SU-DHL-6 (cell line): ENCODE measurements around the gene SMAP2.

Experiments used
- CTCF ChIP-seq: fragments of 200-600 bp; sonication (generic); IDR thresholded peaks from one replicate; pipeline ENCODE4 v1.5.1; 2017; ENCODE audit warnings: antibody characterized with exemption, mild to moderate bottlenecking, low read length, moderate library complexity; ENCODE audit not compliant: insufficient read depth, poor library complexity, severe bottlenecking
- EZH2phosphoT487 ChIP-seq: fragments of 200-600 bp; sonication (generic), shearing (Covaris generic); conservative IDR thresholded peaks from 2 replicates; pipeline ENCODE4 v1.6.1; 2018; ENCODE audit warnings: mild to moderate bottlenecking, antibody characterized with exemption, low read length, moderate library complexity, mixed read lengths

GRCh38 chr1:40399984-40400704 lies 26.6 kb downstream of the SMAP2 start:
- TF ChIP-seq CTCF: no peak
- TF ChIP-seq EZH2phosphoT487: no peak
